GM18868 (cell line): Measurements from ENCODE around the gene CXCL14.

ENCODE experiments used
- ATAC-seq: cut with Tn5 transposase; IDR thresholded peaks from one replicate; pipeline ENCODE4 v1.9.1; 2021; ENCODE audit warnings: mild to moderate bottlenecking, moderate library complexity; ENCODE audit not compliant: unreplicated experiment

CXCL14 gene

DNA sequence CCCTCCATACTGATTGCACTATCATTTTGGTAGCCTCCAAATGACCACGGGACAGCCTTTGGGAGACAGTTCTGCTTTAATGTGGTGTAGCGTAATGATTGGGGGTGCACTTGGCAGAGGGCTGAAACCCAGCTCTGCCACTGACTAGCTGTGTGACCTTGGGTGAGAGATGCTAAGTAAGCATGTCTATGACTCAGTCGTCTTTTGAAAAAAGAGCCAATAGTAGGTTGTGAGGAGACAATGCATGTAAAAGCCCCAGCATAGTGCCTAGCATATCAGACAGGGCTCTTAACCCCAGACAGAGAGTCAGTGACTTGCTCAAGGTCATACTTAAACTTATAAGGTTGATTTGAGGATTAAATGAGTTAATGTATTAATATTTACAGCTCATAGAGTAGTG lies 18.0 kb upstream of the CXCL14 start:
- ATAC-seq: no peak

DNA sequence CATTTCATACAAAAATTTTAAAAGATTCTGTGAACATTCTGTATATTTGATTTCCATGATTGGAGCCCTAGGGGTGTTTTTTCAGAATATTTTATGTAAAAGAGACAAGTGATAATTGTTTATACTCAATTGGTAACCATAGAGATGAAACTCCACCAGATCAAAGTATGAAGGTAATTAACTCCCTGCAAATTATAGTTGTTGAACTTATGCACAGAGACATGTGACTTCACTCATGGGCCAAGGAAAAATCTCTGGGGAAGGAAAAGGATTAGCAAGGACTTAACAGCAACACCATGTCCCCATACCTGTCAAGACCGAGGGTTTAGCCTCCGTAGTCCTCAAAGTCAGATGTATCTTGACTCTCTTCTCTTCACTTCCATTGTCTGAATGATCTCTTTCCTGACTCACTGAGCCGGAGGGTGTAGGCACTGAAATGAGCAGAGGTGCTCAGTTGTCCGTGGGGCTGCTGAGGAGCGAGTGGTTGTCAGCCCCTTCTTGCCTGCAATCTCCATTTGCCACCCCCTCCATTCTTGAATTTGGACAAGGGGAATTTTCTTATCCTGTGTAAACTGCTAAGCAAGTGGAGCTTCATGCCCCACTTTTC lies 17.5 kb upstream of the CXCL14 start:
- ATAC-seq: no peak

DNA sequence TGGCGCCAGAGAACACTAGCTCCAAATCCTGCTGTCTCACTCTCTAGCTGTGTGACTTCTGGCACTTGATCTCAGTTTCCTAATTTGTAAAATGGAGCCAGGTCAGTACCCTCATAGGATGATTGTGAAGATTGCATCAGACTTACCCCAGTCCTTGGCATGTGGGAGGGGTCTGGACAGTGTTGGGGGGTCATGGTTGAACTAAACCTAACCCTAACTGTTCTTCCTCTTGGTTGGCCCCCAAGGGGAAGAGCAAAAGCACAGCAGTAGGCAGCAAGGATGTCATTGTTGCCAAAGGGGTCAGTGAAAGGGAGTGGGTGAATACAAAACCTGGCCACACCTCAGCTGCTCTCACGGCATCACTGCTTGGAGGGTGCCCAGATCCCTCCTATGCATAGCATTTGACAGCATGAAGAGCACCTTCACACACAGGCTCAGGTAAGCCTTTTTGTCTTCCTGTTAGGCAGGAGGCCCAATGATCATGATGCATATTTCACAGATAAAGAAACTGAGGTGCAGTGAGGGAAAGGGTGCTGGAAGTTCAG lies 15.7 kb upstream of the CXCL14 start:
- no peak for ATAC-seq

DNA sequence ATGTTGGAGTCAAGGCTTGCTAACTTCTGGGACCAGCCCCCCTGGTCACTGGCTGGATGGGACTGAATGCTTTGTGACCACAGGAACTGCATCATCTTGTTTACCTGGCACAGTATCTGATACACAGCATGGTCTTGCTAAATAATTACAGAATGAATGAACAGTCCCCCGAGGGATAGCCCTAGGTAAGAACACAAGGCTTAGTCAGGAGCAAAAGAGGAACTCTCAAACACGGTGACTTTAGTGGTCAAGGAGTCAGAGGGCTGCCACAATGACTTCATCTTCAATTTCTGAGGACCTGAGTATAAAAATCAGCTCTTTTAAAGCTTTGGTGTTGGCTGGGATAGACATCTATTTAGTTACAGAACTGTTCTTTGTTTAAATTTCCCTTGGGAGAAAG lies 15.1 kb upstream of the CXCL14 start:
- ATAC-seq: no peak

DNA sequence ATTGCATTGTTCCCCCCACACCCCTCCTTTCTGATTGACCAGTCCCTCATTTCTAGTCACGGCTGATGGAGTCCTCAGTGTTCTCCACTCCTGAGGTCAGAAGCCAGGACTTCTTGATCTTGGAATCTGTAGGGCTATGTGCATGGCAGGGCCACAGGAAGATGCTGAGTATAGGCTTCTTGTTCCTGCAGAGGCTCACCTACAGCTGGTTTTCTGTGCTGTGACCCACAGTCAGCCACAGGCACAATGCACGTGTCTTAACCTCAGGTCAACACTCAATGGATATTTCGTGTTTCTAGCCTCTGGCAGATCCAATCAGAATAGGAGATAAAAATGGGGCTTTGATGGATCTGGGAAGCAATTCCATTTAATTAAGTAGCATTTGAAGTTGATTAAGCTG lies 14.3 kb upstream of the CXCL14 start:
- ATAC-seq: no peak

DNA sequence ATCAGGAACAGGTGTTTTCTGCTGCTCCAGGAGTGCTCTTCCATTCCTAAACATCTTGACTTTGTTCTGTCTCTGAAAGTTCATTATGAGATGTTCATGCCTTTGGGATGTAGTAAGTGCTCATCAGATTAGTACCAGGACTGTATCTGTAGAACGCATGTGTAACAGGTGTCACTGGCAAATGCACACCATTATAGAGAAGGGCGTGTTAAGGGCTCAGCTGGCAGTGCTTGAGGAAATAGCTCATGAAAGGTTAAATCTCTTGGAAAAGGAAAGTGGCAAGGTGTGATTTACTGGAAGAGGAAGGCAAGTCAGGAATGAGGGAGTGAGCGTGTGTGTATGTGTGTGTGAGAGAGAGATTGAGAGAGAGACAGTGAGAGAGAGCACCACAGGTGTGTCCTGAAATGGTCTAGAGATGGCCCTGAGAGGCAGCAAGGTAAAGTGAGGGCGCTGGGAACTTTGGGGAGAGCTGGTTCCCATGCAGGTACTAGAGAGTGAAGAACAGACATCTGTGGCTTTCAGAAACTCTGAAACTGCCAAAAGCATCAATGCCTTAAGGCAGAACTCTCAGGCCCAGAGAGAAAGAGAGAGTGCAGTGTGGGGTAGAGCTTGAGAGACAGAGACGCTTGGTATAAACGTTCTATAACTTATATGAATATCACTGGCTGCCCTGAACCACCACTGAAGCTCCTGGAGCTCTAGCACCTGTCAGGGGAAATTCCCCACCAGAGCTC lies 13.7 kb upstream of the CXCL14 start:
- peak; percentile 48 for ATAC-seq

DNA sequence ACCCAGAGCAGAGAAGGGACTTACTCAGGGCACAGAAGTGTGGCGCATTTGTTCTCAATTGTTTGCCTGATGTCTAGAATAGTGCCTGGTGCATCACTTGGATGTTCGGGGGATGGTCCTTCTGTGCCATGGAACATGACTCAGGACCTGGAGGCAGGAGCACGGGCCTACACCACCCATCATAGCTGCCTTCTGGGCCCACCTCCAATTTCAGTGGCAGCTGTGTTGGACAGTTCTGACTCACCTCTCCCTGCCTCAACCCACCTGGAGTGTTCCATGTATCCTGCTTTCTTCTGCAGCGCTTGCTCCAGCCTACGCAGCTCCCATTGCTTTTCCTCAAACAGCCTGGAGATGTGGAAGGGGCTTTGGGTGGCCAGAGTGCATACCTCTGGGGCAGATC lies 12.5 kb upstream of the CXCL14 start:
- no peak for ATAC-seq

DNA sequence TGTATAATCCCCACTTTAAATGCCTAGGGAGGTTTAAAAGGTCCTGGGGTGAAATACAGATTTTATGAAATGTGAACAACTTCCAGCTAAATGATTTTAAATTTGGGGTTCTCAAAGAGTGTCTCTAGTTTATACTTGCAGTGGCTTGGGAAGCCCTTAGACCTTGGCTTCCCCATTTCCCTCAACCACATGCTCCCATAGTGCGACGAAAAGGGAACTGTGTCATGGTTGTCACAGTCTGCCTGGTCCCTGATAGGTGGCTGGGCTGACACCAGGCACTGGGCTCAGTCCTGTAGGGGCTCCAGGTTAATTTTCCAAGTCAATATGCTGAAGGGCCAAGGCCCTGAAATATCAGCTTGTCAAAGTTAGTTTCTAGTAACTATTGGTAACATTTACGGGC lies 10.4 kb upstream of the CXCL14 start:
- ATAC-seq: no peak

DNA sequence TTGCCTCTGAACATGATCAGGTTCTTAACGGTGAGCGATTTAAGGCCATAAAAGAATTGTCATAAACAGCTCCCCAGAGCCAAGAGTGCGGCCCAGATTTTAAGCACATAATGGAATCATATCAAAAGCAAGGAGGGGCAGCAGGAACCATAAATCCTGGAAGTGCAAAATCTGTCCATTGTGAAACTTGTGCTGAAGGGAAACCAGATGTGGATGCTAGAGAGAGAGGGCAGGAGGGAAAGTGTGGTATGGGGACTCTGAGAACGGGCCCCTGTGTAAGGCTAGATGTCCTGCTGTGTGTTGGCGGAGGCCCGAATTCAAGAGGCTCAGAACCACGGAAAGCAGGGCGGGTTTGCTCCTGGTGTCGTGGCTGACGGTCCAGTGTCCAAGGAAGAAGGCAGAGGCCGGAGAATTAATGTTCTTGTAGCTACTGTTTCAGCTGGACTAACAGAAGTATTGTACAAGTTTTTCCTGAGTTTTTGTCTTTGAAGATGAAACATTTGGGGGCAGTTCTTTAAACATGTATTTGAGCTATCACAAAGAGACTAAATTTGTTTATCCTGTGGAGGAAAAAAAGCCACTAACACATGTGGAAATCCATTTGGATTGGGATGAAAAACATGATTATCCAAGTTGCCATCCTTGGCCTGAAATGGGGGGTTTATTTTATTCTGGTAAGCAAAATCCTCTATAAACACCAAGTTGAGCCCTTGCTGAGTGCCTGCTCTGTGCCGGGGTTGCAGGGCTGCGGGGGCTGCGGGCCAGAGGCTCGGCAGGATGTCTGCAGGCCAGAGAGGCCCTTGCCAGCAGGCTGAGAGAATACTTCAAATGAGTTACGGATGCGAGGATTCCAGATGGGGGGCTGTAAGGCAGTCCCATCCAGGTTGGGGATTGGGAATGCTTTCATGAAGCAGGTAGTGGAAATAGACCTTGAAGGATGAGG lies 9.2 kb upstream of the CXCL14 start:
- no peak for ATAC-seq

DNA sequence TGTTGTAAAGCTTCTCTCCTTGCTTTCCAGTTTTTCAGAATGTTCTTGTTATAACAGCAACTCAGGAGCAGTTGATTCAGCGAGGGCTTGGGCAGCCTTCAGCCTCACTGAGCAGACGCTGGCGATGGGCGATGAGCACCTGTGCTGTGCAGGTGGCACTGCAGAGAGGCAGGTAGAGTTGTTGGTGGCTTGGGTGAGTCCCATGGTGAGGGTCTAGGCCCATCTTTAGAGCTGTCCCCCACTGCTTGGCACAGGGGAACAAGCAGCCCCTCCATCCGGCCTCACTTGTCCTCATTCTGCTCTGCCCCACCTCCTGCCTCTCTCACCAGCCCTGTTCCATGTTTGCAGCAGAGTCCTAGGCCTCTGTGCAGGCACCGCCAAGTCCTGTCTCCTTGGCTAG lies 6.1 kb upstream of the CXCL14 start:
- ATAC-seq: no peak

DNA sequence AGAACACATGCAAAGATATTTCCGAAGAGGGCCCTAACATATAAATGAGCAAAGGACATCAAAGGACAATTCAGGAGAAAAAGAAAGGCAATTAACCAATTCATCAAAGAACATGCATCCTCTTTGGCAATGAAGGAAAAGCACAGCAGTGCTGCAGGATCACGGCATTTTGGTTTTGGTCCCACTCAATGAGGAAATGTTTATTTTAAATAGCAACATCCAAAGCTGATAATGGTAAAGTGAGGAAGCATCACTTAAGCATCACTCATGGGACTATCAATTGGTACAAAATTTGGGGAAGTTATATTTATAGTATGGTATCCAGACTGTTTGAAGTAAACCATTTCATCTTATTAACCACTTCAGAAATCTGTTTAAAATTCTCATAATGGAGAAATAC lies 5.5 kb upstream of the CXCL14 start:
- ATAC-seq: no peak

DNA sequence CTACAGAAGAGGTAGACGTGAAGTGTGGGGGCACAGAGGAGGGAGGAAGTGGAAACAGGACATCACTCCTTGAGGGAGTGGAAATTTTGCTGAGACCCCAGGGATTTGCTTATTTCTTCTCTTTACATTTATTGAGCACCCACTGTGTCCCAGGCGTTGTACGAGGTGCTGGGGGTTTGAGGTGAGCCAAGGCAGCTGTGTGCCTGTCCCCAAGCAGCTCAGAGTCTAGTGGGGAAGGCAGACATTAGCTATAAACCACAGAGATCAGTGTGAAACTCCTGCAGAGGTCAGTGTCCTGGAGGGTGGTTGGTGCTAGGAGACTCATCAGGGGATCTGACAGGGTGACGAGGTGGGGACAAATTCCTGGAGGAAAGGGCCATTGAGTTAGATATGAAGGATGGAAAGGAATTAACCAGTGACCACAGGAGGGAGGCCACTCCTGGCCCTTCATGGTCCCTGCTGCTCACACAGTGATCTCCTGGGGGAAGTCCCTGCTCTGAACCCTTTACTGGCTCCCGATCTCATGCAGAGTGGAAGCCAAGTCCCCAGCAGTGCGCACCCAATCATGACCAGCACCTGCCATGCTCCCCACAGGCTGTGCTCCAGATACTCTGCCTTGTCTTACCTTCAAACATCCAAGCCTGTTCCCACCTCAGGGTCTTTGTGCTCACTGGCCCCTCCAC lies 3.4 kb upstream of the CXCL14 start:
- no peak for ATAC-seq

DNA sequence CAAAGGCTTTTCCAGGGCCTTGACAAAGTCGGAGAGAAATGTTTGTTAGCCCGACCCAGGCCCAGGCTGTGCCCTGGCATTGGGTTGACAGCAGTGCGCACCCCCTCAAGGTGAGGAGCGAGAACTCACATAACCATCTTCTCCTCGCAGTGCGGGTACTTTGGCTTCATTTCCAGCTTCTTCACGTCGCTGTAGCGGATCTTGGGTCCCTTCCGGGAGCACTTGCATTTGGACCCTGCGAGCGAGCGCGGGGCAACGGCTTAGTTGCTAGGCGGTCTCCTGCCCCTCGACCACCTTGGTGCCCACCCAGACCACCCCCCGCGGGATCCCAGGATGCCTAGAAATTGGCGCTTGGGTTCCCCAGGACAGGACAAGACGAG lies 496 bp downstream of the CXCL14 start:
- ATAC-seq: no peak

DNA sequence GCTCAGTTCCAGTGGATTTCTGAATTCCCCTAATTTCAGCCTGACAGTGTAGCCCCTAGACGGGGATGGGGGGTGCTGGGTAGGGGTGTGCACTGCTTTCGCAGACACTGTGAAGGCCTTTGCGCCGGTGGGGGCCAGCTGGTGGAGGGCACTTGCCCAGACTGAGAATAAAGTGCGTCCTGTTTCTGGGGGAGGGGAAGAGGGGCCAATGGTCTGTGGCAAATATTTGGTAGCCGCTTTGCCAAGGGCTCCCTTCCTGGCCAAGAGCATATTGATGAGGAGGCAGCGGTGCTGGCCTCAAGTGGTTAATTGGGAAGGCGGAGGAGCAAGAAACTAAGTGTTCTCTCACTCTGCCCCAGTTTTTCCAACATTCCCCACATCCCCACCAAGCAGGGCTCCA lies 1.4 kb downstream of the CXCL14 start:
- ATAC-seq: no peak

DNA sequence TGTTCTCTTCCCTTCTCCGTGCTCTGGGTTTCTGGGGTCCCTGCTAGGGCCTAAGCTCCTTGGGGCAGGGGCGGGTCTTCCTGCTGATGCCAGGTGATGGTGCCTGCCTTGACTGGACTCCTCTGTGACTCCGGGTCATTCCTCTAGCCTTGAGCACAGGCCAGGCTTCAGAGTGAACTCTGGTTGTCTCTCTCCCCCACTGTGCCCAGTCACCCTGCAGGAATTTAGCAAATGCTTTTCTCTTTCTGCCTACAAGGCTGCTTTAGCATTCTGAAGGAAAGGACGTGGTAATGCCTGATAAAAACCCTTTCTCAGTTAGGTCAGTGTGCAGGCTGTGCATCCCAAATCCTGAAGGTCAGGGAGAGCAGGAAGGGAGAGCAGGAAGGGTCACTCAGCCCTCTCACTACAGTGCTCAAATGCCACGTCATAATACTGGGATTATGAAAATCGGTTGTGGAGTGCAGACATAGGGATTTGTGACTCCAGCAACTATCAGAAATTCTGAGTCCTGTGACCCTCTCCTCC lies 2.7 kb downstream of the CXCL14 start:
- no peak for ATAC-seq

DNA sequence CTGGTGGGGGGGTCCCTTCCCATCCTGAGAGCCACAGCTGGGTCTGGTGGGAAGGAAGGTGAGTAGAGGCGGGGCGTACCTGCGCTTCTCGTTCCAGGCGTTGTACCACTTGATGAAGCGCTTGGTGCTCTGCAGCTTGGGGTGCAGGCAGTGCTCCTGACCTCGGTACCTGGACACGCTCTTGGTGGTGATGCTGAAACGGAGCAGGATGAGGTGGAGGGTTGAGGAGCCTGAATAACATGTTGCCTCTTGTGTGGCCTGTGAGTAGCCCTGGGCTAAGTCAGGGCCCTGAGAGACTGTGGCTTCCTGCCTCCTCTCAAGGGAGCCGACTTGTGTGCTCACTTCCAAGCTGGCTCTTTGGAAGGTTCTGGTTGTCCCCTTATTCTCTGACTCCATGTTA lies 4.3 kb downstream of the CXCL14 start:
- ATAC-seq: no peak

DNA sequence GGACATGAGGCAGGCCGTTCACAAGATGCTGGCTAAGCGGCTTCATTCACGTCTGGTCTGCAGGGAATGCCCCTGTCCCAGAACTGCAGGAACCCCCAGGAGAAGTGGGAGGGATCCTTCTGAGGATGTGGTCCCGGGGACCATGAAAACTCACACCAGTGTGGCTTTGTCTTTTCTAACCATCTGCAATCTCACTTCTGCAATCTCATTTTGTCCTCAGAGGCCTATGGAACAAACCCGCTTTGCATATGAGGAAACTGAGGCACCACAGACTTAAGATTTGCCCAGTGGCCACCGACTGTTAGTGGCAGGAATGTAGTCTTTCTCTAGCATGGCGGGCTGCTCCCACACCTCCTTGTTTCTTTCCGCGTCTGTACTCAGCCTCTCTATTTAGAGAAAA lies 6.9 kb downstream of the CXCL14 start:
- no peak for ATAC-seq

DNA sequence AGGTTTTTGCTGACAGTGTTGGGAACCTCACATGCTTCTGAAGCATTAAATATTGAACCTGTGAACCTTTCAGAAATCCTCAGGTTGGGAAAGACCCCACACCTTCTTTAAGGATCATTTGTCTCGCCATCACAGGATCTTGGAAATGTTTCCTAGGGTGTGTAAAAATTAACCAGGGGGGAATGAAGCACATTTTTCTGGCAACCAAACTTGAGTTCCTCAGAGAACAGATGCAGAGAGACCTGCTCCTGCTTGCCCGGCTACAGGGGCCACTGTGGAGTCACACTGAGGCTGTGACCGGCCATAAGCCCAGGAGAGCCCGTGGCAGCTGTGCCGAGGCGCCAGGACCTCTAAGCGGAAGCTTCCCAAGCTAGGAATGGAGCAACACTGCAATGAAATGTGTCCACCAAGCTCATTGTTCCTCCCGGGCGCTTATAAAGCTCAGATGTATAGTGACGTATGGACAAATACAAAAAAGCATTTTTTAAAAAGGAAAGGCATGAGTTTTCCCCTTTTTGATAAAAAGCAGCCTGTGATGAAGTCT lies 7.7 kb downstream of the CXCL14 start:
- no peak for ATAC-seq

DNA sequence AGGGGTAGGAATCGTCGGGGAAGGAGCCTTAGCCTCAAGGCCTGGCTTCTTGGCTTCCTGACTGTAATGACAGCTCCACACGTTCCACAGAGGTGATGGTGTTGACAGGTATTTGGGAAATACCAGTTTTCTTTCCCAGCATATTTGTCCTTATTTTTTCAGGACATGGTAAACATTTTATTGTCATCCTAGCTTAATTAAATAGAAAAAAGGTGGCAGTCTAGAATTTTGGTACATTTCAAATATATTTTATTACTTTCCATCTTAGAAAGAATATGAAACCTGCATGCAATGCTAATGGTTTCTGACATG lies 8.4 kb downstream of the CXCL14 start:
- no peak for ATAC-seq

DNA sequence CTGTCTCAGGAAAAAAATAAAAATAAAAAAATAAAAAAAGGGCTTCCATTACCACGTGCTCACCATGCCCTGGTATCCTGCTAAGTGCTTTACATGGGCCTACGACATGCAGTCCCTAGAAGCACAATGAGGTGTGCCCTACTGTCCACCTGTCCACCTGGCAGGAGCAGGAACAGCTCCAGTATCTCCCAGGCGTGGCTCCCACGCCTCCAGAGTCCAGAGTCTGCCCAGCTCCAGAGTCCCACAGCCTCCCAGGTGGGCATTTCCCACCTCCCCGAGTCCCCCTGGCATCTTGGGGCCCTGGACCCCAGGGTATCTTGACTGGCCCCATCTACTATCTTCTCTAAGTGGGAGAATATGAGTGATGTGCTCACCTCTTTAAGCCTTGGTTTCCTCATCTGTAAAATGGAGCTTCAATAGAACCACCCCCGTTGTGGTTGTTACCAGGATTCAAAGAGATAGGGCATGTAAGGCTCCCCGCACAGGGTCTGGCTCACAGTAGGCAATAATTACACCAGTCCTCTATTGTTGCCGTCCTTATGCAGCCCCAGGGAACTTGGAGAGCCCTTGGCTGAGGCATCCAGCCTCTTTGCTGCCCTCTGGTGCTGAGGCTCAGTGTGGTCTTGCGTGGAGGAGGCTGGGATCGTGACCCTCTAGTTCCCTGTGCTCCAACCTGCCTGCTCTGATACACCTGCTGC lies 8.9 kb downstream of the CXCL14 start:
- no peak for ATAC-seq
